K562 (cell line): ENCODE results near the gene STX7. TPM values are rescaled to one million over a fixed set of nuclear protein-coding genes. Genes with fewer than 3 reads are reported as not detected.

Experiments used
- ATAC-seq: fragments of 200-7000 bp; cut with Tn5 transposase; 3 replicates; pipeline ENCODE4 v1.9.1; 2020; ENCODE audit warnings: moderate library complexity
- BruUV-seq: library from RNA; stranded (reverse); fragments of 400-500 nt; replicated peaks from 2 replicates; lab custom pipeline; 2021; lab: Mats Ljungman, UMichigan
- CTCF ChIA-PET: fragments of 300-600 bp; formaldehyde crosslinking; extraction: SDS; loops from one replicate; lab custom pipeline; 2021; ENCODE audit warnings: low intra/inter-chr PET ratio; lab: Yijun Ruan, JAX
- POLR2A ChIA-PET: fragments of 300-600, 350-650 bp; sonication (Branson Sonifier 250); formaldehyde crosslinking; extraction: SDS; loops from one replicate; lab custom pipeline; 2021; ENCODE audit warnings: antibody characterized with exemption, inconsistent platforms; lab: Yijun Ruan, JAX
- DNase-seq, 4 experiments: peaks; one replicate each; pipeline versions ENCODE4 v3.0.0 to v3.0.0-alpha.2; 2011 to 2018; ENCODE audit warnings: low spot score in 3 of 4, mixed read lengths in 3 of 4; ENCODE audit errors: extremely low read depth in 1 of 4
- FAIRE-seq: peaks from 2 replicates; lab custom pipeline; 2011; peaks lifted over from hg19 to GRCh38; lab: Jason Lieb, UNC
- H2AFZ ChIP-seq: 2 replicates; pipeline ENCODE4 v1.6.0; 2011; ENCODE audit warnings: low read depth, low read length, control low read depth, inconsistent platforms
- H3K27ac ChIP-seq: fragments of 200-600 bp; 3 replicates; pipeline ENCODE4 v1.8.0; 2011; ENCODE audit warnings: low read depth, mild to moderate bottlenecking, control low read depth, inconsistent platforms, low read length, moderate library complexity, mixed read lengths; ENCODE audit errors: extremely low read depth
- H3K27me3 ChIP-seq, 2 experiments: fragments of 300-600 bp in 1 of 2; 2 replicates in 1 of 2; 3 replicates in 1 of 2; pipeline versions ENCODE4 v1.6.0 to v1.8.0; 2011; ENCODE audit warnings: inconsistent platforms in 2 of 2, low read length in 2 of 2, mild to moderate bottlenecking in 1 of 2, mixed read lengths in 1 of 2, moderate library complexity in 1 of 2; ENCODE audit not compliant: control insufficient read depth in 2 of 2, insufficient read depth in 2 of 2
- H3K36me3 ChIP-seq: fragments of 300-600 bp; 3 replicates; pipeline ENCODE4 v1.8.0; 2011; ENCODE audit warnings: mild to moderate bottlenecking, low read length, inconsistent platforms; ENCODE audit not compliant: control insufficient read depth, insufficient read depth
- H3K4me1 ChIP-seq, 2 experiments: fragments of 200-600 bp in 1 of 2; replicated peaks in 1 of 2; 2 replicates in 1 of 2; 3 replicates in 1 of 2; pipeline versions ENCODE4 v1.5.1 to v1.8.0; 2011; ENCODE audit warnings: inconsistent platforms in 2 of 2, low read length in 2 of 2, mild to moderate bottlenecking in 1 of 2, mixed read lengths in 1 of 2, moderate library complexity in 1 of 2; ENCODE audit not compliant: control insufficient read depth in 2 of 2, insufficient read depth in 2 of 2
- H3K4me2 ChIP-seq: 2 replicates; pipeline ENCODE4 v1.6.1; 2011; ENCODE audit warnings: low read length, control low read depth, inconsistent platforms, mixed read lengths; ENCODE audit not compliant: insufficient read depth
- H3K4me3 ChIP-seq: fragments of 200-600 bp; sonication (generic), shearing (Covaris generic); 2 replicates; pipeline ENCODE4 v1.5.1; 2016; ENCODE audit warnings: control low read depth, inconsistent platforms
- H3K79me2 ChIP-seq: fragments of 200-600 bp; 3 replicates; pipeline ENCODE4 v1.8.0; 2011; ENCODE audit warnings: low read length, inconsistent platforms; ENCODE audit not compliant: control insufficient read depth, insufficient read depth
- H3K9ac ChIP-seq, 2 experiments: 2 replicates each; pipeline versions ENCODE4 v1.6.0 to v1.6.1; 2011; ENCODE audit warnings: low read depth in 2 of 2, low read length in 2 of 2, control low read depth in 1 of 2, inconsistent platforms in 1 of 2, mild to moderate bottlenecking in 1 of 2, mixed read lengths in 1 of 2; ENCODE audit not compliant: insufficient read depth in 1 of 2
- H3K9me1 ChIP-seq: one replicate; pipeline ENCODE4 v1.6.0; 2011; ENCODE audit warnings: inconsistent platforms, mild to moderate bottlenecking, low read length, moderate library complexity; ENCODE audit not compliant: control insufficient read depth, insufficient read depth
- H3K9me3 ChIP-seq: replicated peaks from 2 replicates; pipeline ENCODE4 v1.5.1; 2011; ENCODE audit warnings: low read depth, low read length, inconsistent platforms; ENCODE audit not compliant: control insufficient read depth, insufficient read depth
- H4K20me1 ChIP-seq: replicated peaks from 2 replicates; pipeline ENCODE4 v1.6.1; 2011; ENCODE audit warnings: low read length, inconsistent platforms, mixed read lengths; ENCODE audit not compliant: control insufficient read depth, insufficient read depth
- CBX5 ChIP-seq: IDR thresholded peaks from 2 replicates; pipeline ENCODE4 v1.6.1; 2014; ENCODE audit warnings: low read depth, borderline replicate concordance
- CXXC5 ChIP-seq: fragments of 250-450 bp; sonication (Bioruptor Pico); IDR thresholded peaks from 2 replicates; pipeline ENCODE4 v1.8.0; 2022; ENCODE audit warnings: inconsistent platforms, mild to moderate bottlenecking, moderate library complexity
- HMBOX1 ChIP-seq: sonication (generic); IDR thresholded peaks from 2 replicates; pipeline ENCODE4 v1.6.1; 2016
- POLR2G ChIP-seq: fragments of 200-400 bp; formaldehyde crosslinking; IDR thresholded peaks from 2 replicates; pipeline ENCODE4 v1.6.1; 2017; ENCODE audit warnings: low read depth, mild to moderate bottlenecking, antibody characterized with exemption, low read length, moderate library complexity
- PRPF4 ChIP-seq: fragments of 200-400 bp; formaldehyde crosslinking; IDR thresholded peaks from one replicate; pipeline ENCODE4 v1.6.1; 2017; ENCODE audit warnings: low read length, low read depth, mild to moderate bottlenecking; ENCODE audit not compliant: insufficient read depth, poor library complexity, severe bottlenecking
- RBM14 ChIP-seq: fragments of 200-400 bp; formaldehyde crosslinking; IDR thresholded peaks from 2 replicates; pipeline ENCODE4 v1.6.1; 2018; ENCODE audit warnings: low read depth, mild to moderate bottlenecking, low read length, moderate library complexity, borderline replicate concordance; ENCODE audit not compliant: insufficient read depth
- SMAD3 ChIP-seq: fragments of 450-650 bp; formaldehyde crosslinking; conservative IDR thresholded peaks from 2 replicates; pipeline ENCODE4 v1.4.0; 2020; ENCODE audit warnings: mild to moderate bottlenecking
- THAP7 ChIP-seq: fragments of 250-450 bp; sonication (Bioruptor Pico); IDR thresholded peaks from 2 replicates; pipeline ENCODE4 v1.5.0; 2021
- THRAP3 ChIP-seq: fragments of 450-650 bp; IDR thresholded peaks from 2 replicates; pipeline ENCODE4 v1.6.1; 2016; ENCODE audit warnings: mild to moderate bottlenecking, inconsistent platforms, borderline replicate concordance
- THRB ChIP-seq: fragments of 450-650 bp; formaldehyde crosslinking; conservative IDR thresholded peaks from 2 replicates; pipeline ENCODE4 v1.4.0; 2022; ENCODE audit warnings: mild to moderate bottlenecking, missing genetic modification characterization
- ZBTB7A ChIP-seq: IDR thresholded peaks from 2 replicates; pipeline ENCODE4 v1.6.1; 2011; ENCODE audit warnings: low read depth, mild to moderate bottlenecking, low read length, moderate library complexity, borderline replicate concordance; ENCODE audit not compliant: control insufficient read depth
- ZKSCAN3 ChIP-seq: fragments of 250-450 bp; sonication (Bioruptor Pico); IDR thresholded peaks from 2 replicates; pipeline ENCODE4 v1.4.0; 2020
- ZNF311 ChIP-seq: fragments of 250-450 bp; sonication (Bioruptor Pico); IDR thresholded peaks from 2 replicates; pipeline ENCODE4 v1.4.0; 2020; ENCODE audit warnings: mild to moderate bottlenecking, moderate library complexity
- ZNF75A ChIP-seq: fragments of 450-650 bp; formaldehyde crosslinking; IDR thresholded peaks from 2 replicates; pipeline ENCODE4 v1.4.0; 2020; ENCODE audit warnings: mild to moderate bottlenecking
- WGBS: fragments of 100-300 bp; shearing (Covaris generic); methylation state at CpG from one replicate; pipeline ENCODE4 v1.1.6; 2016; ENCODE audit warnings: low coverage, mixed read lengths; ENCODE audit not compliant: insufficient coverage; ENCODE audit errors: missing lambda C conversion rate; 5-methylcytosine and 5-hydroxymethylcytosine counted together
- in situ Hi-C: fragments of 300-500 bp; cut with MboI; formaldehyde crosslinking; loops from 4 replicates; pipeline ENCODE4 v1.15.0; 2018; ENCODE audit warnings: inconsistent platforms, mixed read lengths
- intact Hi-C: fragments of 100-400 bp; cut with micrococcal nuclease; formaldehyde crosslinking; loops from 2 replicates; pipeline ENCODE4 v1.14.2; 2022
- polyA plus RNA-seq, 8 experiments: library from polyadenylated mRNA; depleted of rRNA in 4 of 8; stranded (reverse) in 5 of 8; unstranded in 3 of 8; fragments of >200 nt; fragmentation: Nextera tagmentation in 2 of 8; fragmentation: Illumina TruSeq in 1 of 8; extraction: Ambion mirVana in 2 of 8; extraction: Trizol in 1 of 8; gene quantifications; 2 replicates each; pipeline versions ENCODE4 v1.2.1 to v1.2.3, GENCODE V29; 2011 to 2014; ENCODE audit warnings: inconsistent platforms in 1 of 8, missing spikeins in 1 of 8
- total RNA-seq, 7 experiments: library from RNA; depleted of rRNA in 6 of 7; stranded (reverse); fragments of >200 nt in 6 of 7; fragmentation: Illumina TruSeq in 2 of 7; extraction: Trizol in 2 of 7; gene quantifications; 2 replicates each; pipeline versions ENCODE4 v1.2.1 to v1.2.3, GENCODE V29; 2011 to 2021; ENCODE audit warnings: low replicate concordance in 1 of 7

Gene STX7
- total and polyA plus RNA-seq, 9 of the 15 experiments (the other 6 are each of a cell fraction or from before 2014, with no cell fraction given): 13.0 to 34.4 (median 25.3) TPM

- intact Hi-C loops: loop anchor here (5.0 to 10.0 kb wide), 2 partner anchors 85 to 558 kb away; no protein-coding TSS in a partner anchor
- Histone ChIP-seq H3K79me2 (peaks cover 13% of the 10 kb centered on the region; the same call in 2 of the 3 replicates), H3K9me3 (no peaks in the 10 kb centered on the region), H3K9ac (no peak overlapping the region), H3K36me3 (no peaks in the 10 kb centered on the region; the same call in 1 of the 3 replicates), H3K4me2 (no peak overlapping the region), H3K27me3 (no peaks in the 10 kb centered on the region), H4K20me1 (0 out of 2 replicates have a peak, but pooled peaks cover 11% of the 10 kb centered on the region), H3K4me1 (peaks cover 0 to 11% of the 10 kb centered on the region in 2 experiments; a peak in 2 of 5 replicates), H3K9me1 (no peaks in the 10 kb centered on the region), H3K4me3 (no peak overlapping the region), H3K27ac (no peak overlapping the region), H2AFZ (no peak overlapping the region)
- POLR2A ChIA-PET: interaction anchor here (0.5 kb wide), 1 partner anchor 153 kb away, joined by 3 read pairs; no protein-coding TSS in a partner anchor
- BruUV-seq: no TSS peak
- in situ Hi-C loops: loop anchor here (5.0 to 10.0 kb wide), 3 partner anchors 178 to 565 kb away; no protein-coding TSS in a partner anchor
- ATAC-seq (no peak), FAIRE-seq (no peak), DNase-seq (no peak)
- CTCF ChIA-PET: interaction anchor here (0.5 to 5.1 kb wide), 3 partner anchors 187 to 252 kb away, joined by 3 to 42 read pairs (median 3); no protein-coding TSS in a partner anchor
- TF ChIP-seq POLR2G (no peak), CXXC5 (no peak), THAP7 (CRISPR knock-in tag) (no peak), THRB (CRISPR knock-in tag) (no peak), HMBOX1 (no peak), CBX5 (no peak), ZNF75A (CRISPR knock-in tag) (no peak), SMAD3 (no peak), THRAP3 (no peak), ZNF311 (CRISPR knock-in tag) (no peak), PRPF4 (no peak), ZBTB7A (no peak), RBM14 (no peak), ZKSCAN3 (CRISPR knock-in tag) (no peak)
- 87% methylated on average over 2 of the region's 2 CpGs for WGBS
Measured at GRCh38 chr6:132482581-132482980, 30.3 kb downstream of the STX7 start.
